ENCODE results near the gene DCUN1D5. TPM values are rescaled to one million over a fixed set of nuclear protein-coding genes. Genes with fewer than 3 reads are reported as not detected.

DCUN1D5 gene
- total and polyA plus RNA-seq, 4 donors = 12.0 to 17.7 (median 15.1) TPM

DNA sequence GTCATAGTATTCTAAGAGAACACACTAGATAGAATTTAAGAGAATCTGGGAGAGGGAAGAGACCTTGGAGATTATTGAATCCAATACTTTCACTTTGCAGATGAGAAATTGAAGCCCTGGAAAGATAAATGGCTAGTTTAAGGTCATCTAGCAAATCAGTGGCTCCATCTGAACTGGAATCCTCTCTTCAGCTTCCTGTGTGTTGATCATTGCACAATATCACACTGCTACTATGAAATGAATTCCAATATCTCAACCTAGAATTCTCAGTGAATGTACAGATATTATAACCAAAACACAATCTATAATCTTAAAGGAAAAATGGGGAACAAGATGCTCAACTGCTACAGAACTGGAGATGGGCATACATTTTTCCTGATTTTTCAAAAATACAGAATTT is 44.1 kb downstream of the DCUN1D5 start (continued):
- TF ChIP-seq HNF4A (conservative IDR thresholded peaks at IDR 0.05) (no peak), HNF4G (IDR thresholded peaks at IDR 0.05) (no peak), TAF1 (conservative IDR thresholded peaks at IDR 0.05) (no peak), EGR1 (IDR thresholded peaks at IDR 0.05; ENCODE audit: low read depth in 2 of 2) (no peak)

DNA sequence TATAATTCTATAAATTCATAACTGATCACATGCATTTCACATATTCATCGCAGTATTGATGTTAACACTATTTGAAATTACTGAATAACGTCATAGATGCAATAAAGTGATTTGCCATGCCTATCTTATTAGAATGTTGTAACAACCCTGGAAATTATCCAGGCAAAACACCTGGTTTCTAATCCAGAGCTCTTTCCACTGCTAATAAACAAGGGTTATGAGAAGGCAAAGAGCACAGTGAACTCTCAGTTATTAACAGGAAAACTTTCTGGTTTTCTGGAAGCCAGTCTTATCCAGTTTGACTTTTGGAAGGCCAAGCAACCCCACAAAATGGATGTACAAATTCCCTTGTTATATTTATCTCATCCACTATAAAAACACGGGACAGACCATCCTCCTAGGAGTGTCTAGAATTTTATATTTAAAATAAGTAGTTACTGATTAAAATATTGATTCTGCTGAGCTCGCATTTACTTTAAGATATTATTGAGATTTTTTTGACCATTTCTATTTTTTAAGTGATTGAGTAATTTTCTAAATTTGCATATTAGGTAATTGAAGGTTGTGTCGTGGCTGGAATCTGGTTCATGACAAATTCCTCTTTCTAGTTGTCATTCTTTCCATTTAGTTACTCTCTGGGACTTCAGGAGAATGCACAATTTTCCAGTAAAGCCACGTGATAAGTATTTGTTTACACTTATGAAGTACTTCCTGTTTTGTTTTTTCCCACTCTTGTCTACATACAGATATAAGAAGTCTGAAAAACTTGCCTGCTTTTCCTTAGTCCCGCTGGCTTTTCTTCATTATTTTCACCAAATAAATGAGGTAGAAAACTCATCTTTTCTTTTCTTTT is 47.9 kb downstream of the DCUN1D5 start:
- H3K9me3 ChIP-seq (ENCODE audit: control insufficient read depth in 4 of 4, low read length in 3 of 4) = no peaks in the 10 kb centered on the region
- peaks cover 0 to 2% (median 0%) of the 10 kb centered on the region in 4 donors for H3K4me1 ChIP-seq (ENCODE audit: control insufficient read depth in 4 of 4, insufficient read depth in 4 of 4, low read length in 3 of 4)
- peak overlapping the region in 1 of 2 donors; percentile 35 for H3K27ac ChIP-seq (ENCODE audit: low read depth in 1 of 2, low read length in 2 of 2)
- TF ChIP-seq EGR1 (IDR thresholded peaks at IDR 0.05; ENCODE audit: low read depth in 2 of 2) = peak in 1 of 2 donors; percentile 38
- TF ChIP-seq NR2F2 (IDR thresholded peaks at IDR 0.05) = no peak
- TF ChIP-seq TAF1 (conservative IDR thresholded peaks at IDR 0.05) = no peak
- peak; percentile 45 for TF ChIP-seq YY1 (IDR thresholded peaks at IDR 0.05)
- TF ChIP-seq, protein P1, sequence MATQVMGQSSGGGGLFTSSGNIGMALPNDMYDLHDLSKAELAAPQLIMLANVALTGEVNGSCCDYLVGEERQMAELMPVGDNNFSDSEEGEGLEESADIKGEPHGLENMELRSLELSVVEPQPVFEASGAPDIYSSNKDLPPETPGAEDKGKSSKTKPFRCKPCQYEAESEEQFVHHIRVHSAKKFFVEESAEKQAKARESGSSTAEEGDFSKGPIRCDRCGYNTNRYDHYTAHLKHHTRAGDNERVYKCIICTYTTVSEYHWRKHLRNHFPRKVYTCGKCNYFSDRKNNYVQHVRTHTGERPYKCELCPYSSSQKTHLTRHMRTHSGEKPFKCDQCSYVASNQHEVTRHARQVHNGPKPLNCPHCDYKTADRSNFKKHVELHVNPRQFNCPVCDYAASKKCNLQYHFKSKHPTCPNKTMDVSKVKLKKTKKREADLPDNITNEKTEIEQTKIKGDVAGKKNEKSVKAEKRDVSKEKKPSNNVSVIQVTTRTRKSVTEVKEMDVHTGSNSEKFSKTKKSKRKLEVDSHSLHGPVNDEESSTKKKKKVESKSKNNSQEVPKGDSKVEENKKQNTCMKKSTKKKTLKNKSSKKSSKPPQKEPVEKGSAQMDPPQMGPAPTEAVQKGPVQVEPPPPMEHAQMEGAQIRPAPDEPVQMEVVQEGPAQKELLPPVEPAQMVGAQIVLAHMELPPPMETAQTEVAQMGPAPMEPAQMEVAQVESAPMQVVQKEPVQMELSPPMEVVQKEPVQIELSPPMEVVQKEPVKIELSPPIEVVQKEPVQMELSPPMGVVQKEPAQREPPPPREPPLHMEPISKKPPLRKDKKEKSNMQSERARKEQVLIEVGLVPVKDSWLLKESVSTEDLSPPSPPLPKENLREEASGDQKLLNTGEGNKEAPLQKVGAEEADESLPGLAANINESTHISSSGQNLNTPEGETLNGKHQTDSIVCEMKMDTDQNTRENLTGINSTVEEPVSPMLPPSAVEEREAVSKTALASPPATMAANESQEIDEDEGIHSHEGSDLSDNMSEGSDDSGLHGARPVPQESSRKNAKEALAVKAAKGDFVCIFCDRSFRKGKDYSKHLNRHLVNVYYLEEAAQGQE (IDR thresholded peaks at IDR 0.05) = no peak
- TF ChIP-seq FOXA2 (IDR thresholded peaks at IDR 0.05) = no peak
- peak; percentile 66 for TF ChIP-seq SP1 (IDR thresholded peaks at IDR 0.05)
- TF ChIP-seq RXRA (IDR thresholded peaks at IDR 0.05) = peak; percentile 70 to 76
- TF ChIP-seq GABPA (IDR thresholded peaks at IDR 0.05 in 1 of 2, conservative IDR thresholded peaks at IDR 0.05 in 1 of 2) = peak in 1 of 2 donors; percentile 34
- TF ChIP-seq RAD21 (IDR thresholded peaks at IDR 0.05) = no peak
- TF ChIP-seq, protein P2, sequence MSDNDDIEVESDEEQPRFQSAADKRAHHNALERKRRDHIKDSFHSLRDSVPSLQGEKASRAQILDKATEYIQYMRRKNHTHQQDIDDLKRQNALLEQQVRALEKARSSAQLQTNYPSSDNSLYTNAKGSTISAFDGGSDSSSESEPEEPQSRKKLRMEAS (IDR thresholded peaks at IDR 0.05) = no peak
- peak in 1 of 2 donors; percentile 18 for TF ChIP-seq HNF4A (conservative IDR thresholded peaks at IDR 0.05)
- no peak for TF ChIP-seq FOXA1 (IDR thresholded peaks at IDR 0.05)
- TF ChIP-seq, protein P3, sequence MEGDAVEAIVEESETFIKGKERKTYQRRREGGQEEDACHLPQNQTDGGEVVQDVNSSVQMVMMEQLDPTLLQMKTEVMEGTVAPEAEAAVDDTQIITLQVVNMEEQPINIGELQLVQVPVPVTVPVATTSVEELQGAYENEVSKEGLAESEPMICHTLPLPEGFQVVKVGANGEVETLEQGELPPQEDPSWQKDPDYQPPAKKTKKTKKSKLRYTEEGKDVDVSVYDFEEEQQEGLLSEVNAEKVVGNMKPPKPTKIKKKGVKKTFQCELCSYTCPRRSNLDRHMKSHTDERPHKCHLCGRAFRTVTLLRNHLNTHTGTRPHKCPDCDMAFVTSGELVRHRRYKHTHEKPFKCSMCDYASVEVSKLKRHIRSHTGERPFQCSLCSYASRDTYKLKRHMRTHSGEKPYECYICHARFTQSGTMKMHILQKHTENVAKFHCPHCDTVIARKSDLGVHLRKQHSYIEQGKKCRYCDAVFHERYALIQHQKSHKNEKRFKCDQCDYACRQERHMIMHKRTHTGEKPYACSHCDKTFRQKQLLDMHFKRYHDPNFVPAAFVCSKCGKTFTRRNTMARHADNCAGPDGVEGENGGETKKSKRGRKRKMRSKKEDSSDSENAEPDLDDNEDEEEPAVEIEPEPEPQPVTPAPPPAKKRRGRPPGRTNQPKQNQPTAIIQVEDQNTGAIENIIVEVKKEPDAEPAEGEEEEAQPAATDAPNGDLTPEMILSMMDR (IDR thresholded peaks at IDR 0.05; ENCODE audit: low read depth, low read length, missing input control) = no peak
- TF ChIP-seq, protein P4, sequence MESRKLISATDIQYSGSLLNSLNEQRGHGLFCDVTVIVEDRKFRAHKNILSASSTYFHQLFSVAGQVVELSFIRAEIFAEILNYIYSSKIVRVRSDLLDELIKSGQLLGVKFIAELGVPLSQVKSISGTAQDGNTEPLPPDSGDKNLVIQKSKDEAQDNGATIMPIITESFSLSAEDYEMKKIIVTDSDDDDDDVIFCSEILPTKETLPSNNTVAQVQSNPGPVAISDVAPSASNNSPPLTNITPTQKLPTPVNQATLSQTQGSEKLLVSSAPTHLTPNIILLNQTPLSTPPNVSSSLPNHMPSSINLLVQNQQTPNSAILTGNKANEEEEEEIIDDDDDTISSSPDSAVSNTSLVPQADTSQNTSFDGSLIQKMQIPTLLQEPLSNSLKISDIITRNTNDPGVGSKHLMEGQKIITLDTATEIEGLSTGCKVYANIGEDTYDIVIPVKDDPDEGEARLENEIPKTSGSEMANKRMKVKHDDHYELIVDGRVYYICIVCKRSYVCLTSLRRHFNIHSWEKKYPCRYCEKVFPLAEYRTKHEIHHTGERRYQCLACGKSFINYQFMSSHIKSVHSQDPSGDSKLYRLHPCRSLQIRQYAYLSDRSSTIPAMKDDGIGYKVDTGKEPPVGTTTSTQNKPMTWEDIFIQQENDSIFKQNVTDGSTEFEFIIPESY (IDR thresholded peaks at IDR 0.05) = no peak
- no peak overlapping the region for H3K4me3 ChIP-seq (ENCODE audit: low read depth in 1 of 3, low read length in 3 of 3)
- no peaks in the 10 kb centered on the region for H3K36me3 ChIP-seq (ENCODE audit: control insufficient read depth in 4 of 4, insufficient read depth in 3 of 4, low read depth in 1 of 4, low read length in 3 of 4)
- no peaks in the 10 kb centered on the region for H3K27me3 ChIP-seq (ENCODE audit: control insufficient read depth in 4 of 4, insufficient read depth in 4 of 4, low read length in 3 of 4)
- no peak overlapping the region for H3K9ac ChIP-seq (ENCODE audit: low read depth in 1 of 2, low read length in 2 of 2)
- 39% methylated on average over 7 of the region's 7 CpGs for WGBS
- DNase-seq (ENCODE audit: low spot score) = no peak
